ENCODE results near the gene SEC11A. TPM values are rescaled to one million over a fixed set of nuclear protein-coding genes. Genes with fewer than 3 reads are reported as not detected.

Gene SEC11A
- total RNA-seq, 2 experiments from 2014 or later: 44.1 to 47.0 TPM

DNA sequence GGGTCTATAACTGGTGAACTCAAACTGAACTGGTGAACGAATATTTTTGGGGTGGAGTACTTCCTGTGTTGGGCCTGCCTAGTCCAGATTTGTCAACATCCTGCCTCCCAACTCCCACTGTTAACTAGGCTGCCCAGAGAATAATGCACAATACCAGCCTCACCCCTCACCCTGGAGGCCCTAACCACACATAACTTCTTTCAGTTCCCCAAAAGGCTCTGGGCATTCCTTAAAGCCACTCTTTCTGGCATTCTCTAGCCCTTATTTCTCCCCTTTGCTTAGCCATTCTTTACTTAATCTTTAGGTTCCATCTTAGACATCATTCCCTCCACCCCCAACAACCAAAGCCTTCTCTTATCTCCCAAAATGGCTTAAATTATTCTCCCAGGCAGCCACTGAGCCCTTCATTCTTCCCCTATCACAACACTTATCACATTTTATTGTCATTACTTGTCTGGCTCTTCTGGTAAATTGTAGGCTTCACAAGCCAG lies 9.1 kb upstream of the SEC11A start:
- Mint-ChIP-seq H3K4me3 (peak overlapping the region; percentile 63), H3K9me3 (no peaks in the 10 kb centered on the region), H3K27me3 (no peaks in the 10 kb centered on the region), H3K36me3 (ENCODE audit: low read depth) (no peaks in the 10 kb centered on the region), H3K4me1 (ENCODE audit: low read depth) (peaks cover 66% of the 10 kb centered on the region), H3K27ac (peak overlapping the region; percentile 90)
- Histone ChIP-seq H3K36me3 (ENCODE audit: insufficient read depth, low read length) (no peaks in the 10 kb centered on the region), H3K27ac (ENCODE audit: low read depth in 1 of 2, low read length in 2 of 2) (peak overlapping the region; percentile 44 to 51), H3K4me1 (ENCODE audit: insufficient read depth, low read length) (peaks cover 64% of the 10 kb centered on the region), H3K9me3 (ENCODE audit: control insufficient read depth in 1 of 2, insufficient read depth in 1 of 2, low read length in 2 of 2) (no peaks in the 10 kb centered on the region), H3K27me3 (ENCODE audit: control insufficient read depth in 1 of 2, insufficient read depth in 2 of 2, low read length in 2 of 2) (no peaks in the 10 kb centered on the region), H3K4me3 (ENCODE audit: low read length) (peak overlapping the region; percentile 1)
- intact Hi-C loops (cut with DNase I, micrococcal nuclease): no loop called here
- CTCF ChIA-PET: no interaction called here
- TF ChIP-seq, protein P1, sequence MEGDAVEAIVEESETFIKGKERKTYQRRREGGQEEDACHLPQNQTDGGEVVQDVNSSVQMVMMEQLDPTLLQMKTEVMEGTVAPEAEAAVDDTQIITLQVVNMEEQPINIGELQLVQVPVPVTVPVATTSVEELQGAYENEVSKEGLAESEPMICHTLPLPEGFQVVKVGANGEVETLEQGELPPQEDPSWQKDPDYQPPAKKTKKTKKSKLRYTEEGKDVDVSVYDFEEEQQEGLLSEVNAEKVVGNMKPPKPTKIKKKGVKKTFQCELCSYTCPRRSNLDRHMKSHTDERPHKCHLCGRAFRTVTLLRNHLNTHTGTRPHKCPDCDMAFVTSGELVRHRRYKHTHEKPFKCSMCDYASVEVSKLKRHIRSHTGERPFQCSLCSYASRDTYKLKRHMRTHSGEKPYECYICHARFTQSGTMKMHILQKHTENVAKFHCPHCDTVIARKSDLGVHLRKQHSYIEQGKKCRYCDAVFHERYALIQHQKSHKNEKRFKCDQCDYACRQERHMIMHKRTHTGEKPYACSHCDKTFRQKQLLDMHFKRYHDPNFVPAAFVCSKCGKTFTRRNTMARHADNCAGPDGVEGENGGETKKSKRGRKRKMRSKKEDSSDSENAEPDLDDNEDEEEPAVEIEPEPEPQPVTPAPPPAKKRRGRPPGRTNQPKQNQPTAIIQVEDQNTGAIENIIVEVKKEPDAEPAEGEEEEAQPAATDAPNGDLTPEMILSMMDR (IDR thresholded peaks at IDR 0.05): no peak
- POLR2A ChIA-PET: interaction anchor here (0.5 to 8.2 kb wide), 18 partner anchors 9 to 127 kb away, joined by 3 to 227 read pairs (median 3); partner anchors contain the start of genes NMB, SEC11A, WDR73 and ZNF592
- ATAC-seq (ENCODE audit: poor library complexity) (peak; percentile 79), DNase-seq (peak in 7 of 14 experiments; percentile 19 to 87 (median 50))

- no peak overlapping the region for H3K4me3 Mint-ChIP-seq
- no peaks in the 10 kb centered on the region for H3K9me3 Mint-ChIP-seq
- peak overlapping the region in 1 of 2 donors; percentile 52 for H3K27ac ChIP-seq (ENCODE audit: low read depth in 1 of 2, low read length in 2 of 2)
- peaks cover 69% of the 10 kb centered on the region for H3K4me1 ChIP-seq (ENCODE audit: insufficient read depth, low read length)
- no peaks in the 10 kb centered on the region for H3K27me3 ChIP-seq (ENCODE audit: control insufficient read depth in 1 of 2, insufficient read depth in 2 of 2, low read length in 2 of 2)
- H3K36me3 Mint-ChIP-seq (ENCODE audit: low read depth): no peaks in the 10 kb centered on the region
- DNase-seq (no peak), ATAC-seq (ENCODE audit: poor library complexity) (no peak)
- intact Hi-C loops (cut with DNase I, micrococcal nuclease): no loop called here
- TF ChIP-seq, protein P1 (IDR thresholded peaks at IDR 0.05): no peak
- H3K9me3 ChIP-seq (ENCODE audit: control insufficient read depth in 1 of 2, insufficient read depth in 1 of 2, low read length in 2 of 2): no peaks in the 10 kb centered on the region
- ChIA-PET CTCF (interaction anchor here (0.8 kb wide), 1 partner anchor 9 kb away, joined by 3 read pairs; no protein-coding TSS in a partner anchor), POLR2A (interaction anchor here (2.4 to 8.2 kb wide), 3 partner anchors 12 to 64 kb away, joined by 8 to 227 read pairs (median 166); partner anchors contain the start of genes NMB and ZNF592)
- peaks cover 62% of the 10 kb centered on the region for H3K4me1 Mint-ChIP-seq (ENCODE audit: low read depth)
- no peak overlapping the region for H3K4me3 ChIP-seq (ENCODE audit: low read length)
- H3K27ac Mint-ChIP-seq: peak overlapping the region; percentile 90
- H3K27me3 Mint-ChIP-seq: no peaks in the 10 kb centered on the region
- no peaks in the 10 kb centered on the region for H3K36me3 ChIP-seq (ENCODE audit: insufficient read depth, low read length)
Measured at GRCh38 chr15:84722628-84723027, 6.7 kb upstream of the SEC11A start.

DNA sequence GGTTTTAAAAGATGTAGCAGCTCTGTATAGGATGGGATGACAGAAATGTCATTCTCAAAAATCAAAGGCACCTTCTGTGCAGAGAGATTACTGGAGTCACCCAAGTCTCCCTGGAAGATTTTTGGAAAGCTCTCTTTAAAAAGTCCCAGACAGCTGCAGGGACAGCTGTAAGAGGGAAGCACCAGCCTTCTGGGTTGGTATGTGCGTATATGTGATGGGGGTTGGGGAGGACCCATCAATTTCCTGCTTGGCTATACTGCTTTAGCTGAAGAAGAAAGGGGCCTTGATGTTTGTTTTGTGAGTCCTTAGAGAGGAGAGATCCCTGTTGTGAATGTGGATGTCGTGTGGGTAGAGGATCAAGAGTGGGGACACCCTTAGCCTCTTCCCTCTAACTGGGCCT lies 5.4 kb upstream of the SEC11A start:
- no peaks in the 10 kb centered on the region for H3K36me3 ChIP-seq (ENCODE audit: insufficient read depth, low read length)

More for the DNA sequence above, 5.4 kb upstream of the SEC11A start:
- Mint-ChIP-seq H3K4me1 (ENCODE audit: low read depth) (peaks cover 67% of the 10 kb centered on the region), H3K4me3 (peak overlapping the region; percentile 66), H3K27ac (peak overlapping the region; percentile 90), H3K9me3 (no peaks in the 10 kb centered on the region), H3K36me3 (ENCODE audit: low read depth) (peaks cover 5% of the 10 kb centered on the region), H3K27me3 (no peaks in the 10 kb centered on the region)
- Histone ChIP-seq H3K4me1 (ENCODE audit: insufficient read depth, low read length) (peaks cover 75% of the 10 kb centered on the region), H3K4me3 (ENCODE audit: low read length) (no peak overlapping the region), H3K27me3 (ENCODE audit: control insufficient read depth in 1 of 2, insufficient read depth in 2 of 2, low read length in 2 of 2) (no peaks in the 10 kb centered on the region), H3K27ac (ENCODE audit: low read depth in 1 of 2, low read length in 2 of 2) (peak overlapping the region; percentile 28 to 51), H3K9me3 (ENCODE audit: control insufficient read depth in 1 of 2, insufficient read depth in 1 of 2, low read length in 2 of 2) (no peaks in the 10 kb centered on the region)
- peak in 8 of 14 experiments; percentile 9 to 66 (median 38) for DNase-seq
- intact Hi-C loops (cut with DNase I, micrococcal nuclease): no loop called here
- TF ChIP-seq, protein P1 (IDR thresholded peaks at IDR 0.05): no peak
- ChIA-PET POLR2A (interaction anchor here (0.8 to 8.2 kb wide), 10 partner anchors 9 to 90 kb away, joined by 3 to 227 read pairs (median 6); partner anchors contain the start of genes NMB, WDR73 and ZNF592), CTCF (interaction anchor here (1.2 kb wide), 1 partner anchor 26 kb away, joined by 4 read pairs; no protein-coding TSS in a partner anchor)
- peak; percentile 70 for ATAC-seq (ENCODE audit: poor library complexity)
